Activated gamma-delta T cell treated with Interleukin-2 at 50 U/mL for 16 hours (primary cell): ENCODE results near the gene SYCP2L.
"Not testable (repeated sequence)": the region's sequence is repeated elsewhere in the genome, so short reads cannot be mapped to it uniquely, and the experiment has no call there.

Experiments
- DNase-seq: peaks from one replicate; pipeline ENCODE4 v3.0.0-alpha.2; 2020

Gene SYCP2L

GRCh38 chr6:10882253-10882630 is 4.6 kb upstream of the SYCP2L start:
- not testable (repeated sequence) for DNase-seq

- no peak for DNase-seq
Measured at GRCh38 chr6:10882657-10883171, 4.1 kb upstream of the SYCP2L start.

GRCh38 chr6:10883312-10884244 is 3.3 kb upstream of the SYCP2L start:
- DNase-seq, result no peak

- no peak for DNase-seq
Measured at GRCh38 chr6:10884245-10884972, 2.4 kb upstream of the SYCP2L start.

- not testable (repeated sequence) for DNase-seq
Measured at GRCh38 chr6:10886365-10886690, 524 bp upstream of the SYCP2L start.

- DNase-seq, result no peak
Measured at GRCh38 chr6:10890151-10890550, 3.3 kb downstream of the SYCP2L start.

GRCh38 chr6:10891960-10892359 is 5.1 kb downstream of the SYCP2L start:
- DNase-seq, result no peak

GRCh38 chr6:10894958-10895357 is 8.1 kb downstream of the SYCP2L start:
- DNase-seq, result no peak

- DNase-seq, result no peak
Measured at GRCh38 chr6:10896691-10897090, 9.8 kb downstream of the SYCP2L start.

GRCh38 chr6:10901770-10902169 is 14.9 kb downstream of the SYCP2L start:
- no peak for DNase-seq

- DNase-seq, result no peak
Measured at GRCh38 chr6:10904015-10904414, 17.2 kb downstream of the SYCP2L start.

- no peak for DNase-seq
Measured at GRCh38 chr6:10908228-10908627, 21.4 kb downstream of the SYCP2L start.

- DNase-seq, result not testable (repeated sequence)
Measured at GRCh38 chr6:10919520-10919919, 32.7 kb downstream of the SYCP2L start.

GRCh38 chr6:10933126-10933525 is 46.3 kb downstream of the SYCP2L start:
- no peak for DNase-seq

GRCh38 chr6:10939840-10940239 is 53.0 kb downstream of the SYCP2L start:
- no peak for DNase-seq

GRCh38 chr6:10945845-10946244 is 59.0 kb downstream of the SYCP2L start:
- no peak for DNase-seq

- DNase-seq, result no peak
Measured at GRCh38 chr6:10947966-10948365, 61.1 kb downstream of the SYCP2L start.

GRCh38 chr6:10949579-10950490 is 63.0 kb downstream of the SYCP2L start:
- no peak for DNase-seq

- DNase-seq, result no peak
Measured at GRCh38 chr6:10951675-10952282, 64.9 kb downstream of the SYCP2L start.

- peak; percentile 38 for DNase-seq
Measured at GRCh38 chr6:10954590-10955010, 67.7 kb downstream of the SYCP2L start.

GRCh38 chr6:10956776-10957175 is 69.9 kb downstream of the SYCP2L start:
- DNase-seq, result no peak

GRCh38 chr6:10957414-10957886 is 70.6 kb downstream of the SYCP2L start:
- DNase-seq, result no peak
